SK-N-SH (cell line): Measurements from ENCODE around the gene HECTD4. TPM values are rescaled to one million over a fixed set of nuclear protein-coding genes. Genes with fewer than 3 reads are reported as not detected.

Source experiments
- CTCF ChIA-PET: fragments of 300-600, 350-600 bp; formaldehyde crosslinking; extraction: SDS; loops from one replicate; lab custom pipeline; 2021; lab: Yijun Ruan, JAX
- POLR2A ChIA-PET: fragments of 350-600 bp; sonication (Branson Sonifier 250); formaldehyde crosslinking; extraction: SDS; loops from one replicate; lab custom pipeline; 2020; ENCODE audit warnings: antibody characterized with exemption, inconsistent platforms; lab: Yijun Ruan, JAX
- DNase-seq: peaks from one replicate; pipeline ENCODE4 v3.0.0; 2012
- H2AFZ ChIP-seq: fragments of 200-600 bp; sonication (generic); 2 replicates; pipeline ENCODE4 v1.8.1; 2016; ENCODE audit warnings: antibody characterized with exemption, mild to moderate bottlenecking, low read depth
- H3F3A ChIP-seq: fragments of 200-600 bp; sonication (generic); replicated peaks from 2 replicates; pipeline ENCODE3; 2016; ENCODE audit warnings: antibody characterized with exemption, mild to moderate bottlenecking; ENCODE audit not compliant: insufficient read depth
- H3K27ac ChIP-seq, 2 experiments: fragments of 200-500 bp in 1 of 2; fragments of 200-600 bp in 1 of 2; sonication (Bioruptor generic) in 1 of 2; sonication (generic), shearing (Covaris generic) in 1 of 2; 2 replicates each; pipeline versions ENCODE4 v1.5.1 to v1.6.1; 2014 to 2016; ENCODE audit warnings: low read depth in 2 of 2, inconsistent platforms in 1 of 2, low read length in 1 of 2, mild to moderate bottlenecking in 1 of 2, mixed read lengths in 1 of 2
- H3K27me3 ChIP-seq: fragments of 200-600 bp; sonication (generic), shearing (Covaris generic); 2 replicates; pipeline ENCODE4 v1.6.1; 2016; ENCODE audit warnings: mixed run types; ENCODE audit not compliant: insufficient read depth
- H3K36me3 ChIP-seq, 2 experiments: fragments of 200-500 bp in 1 of 2; fragments of 200-600 bp in 1 of 2; sonication (Bioruptor generic) in 1 of 2; sonication (generic) in 1 of 2; replicated peaks in 1 of 2; 2 replicates each; pipeline versions ENCODE3 to v1.5.1; 2014 to 2016; ENCODE audit warnings: low read length in 1 of 2, mild to moderate bottlenecking in 1 of 2; ENCODE audit not compliant: insufficient read depth in 2 of 2, control insufficient read depth in 1 of 2
- H3K4me1 ChIP-seq, 2 experiments: fragments of 200-500 bp in 1 of 2; fragments of 200-600 bp in 1 of 2; sonication (Bioruptor generic) in 1 of 2; sonication (generic), shearing (Covaris generic) in 1 of 2; 2 replicates each; pipeline versions ENCODE4 v1.5.1 to v1.6.1; 2014 to 2016; ENCODE audit warnings: low read depth in 1 of 2, low read length in 1 of 2, mixed run types in 1 of 2; ENCODE audit not compliant: insufficient read depth in 2 of 2, control insufficient read depth in 1 of 2
- H3K4me2 ChIP-seq: fragments of 200-600 bp; sonication (generic), shearing (Covaris generic); 2 replicates; pipeline ENCODE4 v1.6.1; 2017; ENCODE audit warnings: mixed run types
- H3K4me3 ChIP-seq, 2 experiments: fragments of 200-500 bp in 1 of 2; fragments of 200-600 bp in 1 of 2; sonication (Bioruptor generic) in 1 of 2; sonication (generic), shearing (Covaris generic) in 1 of 2; 2 replicates each; pipeline versions ENCODE4 v1.5.1 to v1.8.1; 2014 to 2016; ENCODE audit warnings: low read depth in 2 of 2, inconsistent platforms in 1 of 2, low read length in 1 of 2, mild to moderate bottlenecking in 1 of 2, mixed read lengths in 1 of 2, moderate library complexity in 1 of 2
- H3K79me2 ChIP-seq: fragments of 200-600 bp; sonication (generic); 2 replicates; pipeline ENCODE4 v1.8.1; 2017; ENCODE audit warnings: mild to moderate bottlenecking; ENCODE audit not compliant: insufficient read depth
- H3K9ac ChIP-seq: fragments of 200-600 bp; sonication (generic); 2 replicates; pipeline ENCODE4 v1.6.1; 2017; ENCODE audit warnings: mixed run types
- H3K9me2 ChIP-seq: fragments of 200-600 bp; sonication (generic); 2 replicates; pipeline ENCODE4 v1.6.1; 2017; ENCODE audit warnings: mixed run types
- H3K9me3 ChIP-seq: fragments of 200-600 bp; sonication (generic); 2 replicates; pipeline ENCODE4 v1.6.1; 2017; ENCODE audit warnings: mixed run types, mild to moderate bottlenecking, moderate library complexity
- H4K20me1 ChIP-seq: fragments of 200-600 bp; sonication (generic); 2 replicates; pipeline ENCODE4 v1.6.1; 2017; ENCODE audit warnings: mild to moderate bottlenecking, mixed run types; ENCODE audit not compliant: insufficient read depth
- CHD2 ChIP-seq: fragments of 150-350 bp; IDR thresholded peaks from 2 replicates; pipeline ENCODE4 v1.6.1; 2018; ENCODE audit warnings: low read length; ENCODE audit not compliant: partially characterized antibody
- EP300 ChIP-seq, 2 experiments: IDR thresholded peaks; 2 replicates each; pipeline versions ENCODE4 v1.4.0 to v1.6.1; 2012; ENCODE audit warnings: borderline replicate concordance in 1 of 2, low read depth in 1 of 2, low read length in 1 of 2
- EZH2phosphoT487 ChIP-seq: fragments of 200-600 bp; sonication (generic); IDR thresholded peaks from 2 replicates; pipeline ENCODE4 v1.6.1; 2017; ENCODE audit warnings: low read depth, mixed run types, mild to moderate bottlenecking, antibody characterized with exemption, moderate library complexity, borderline replicate concordance
- FOXJ3 ChIP-seq: sonication (generic); formaldehyde crosslinking; IDR thresholded peaks from 2 replicates; pipeline ENCODE4 v1.5.1; 2020; ENCODE audit warnings: mild to moderate bottlenecking, missing genetic modification reagents
- GABPA ChIP-seq: IDR thresholded peaks from 2 replicates; pipeline ENCODE4 v1.4.0; 2012; ENCODE audit warnings: low read depth, mild to moderate bottlenecking
- IRF3 ChIP-seq: fragments of 150-350 bp; IDR thresholded peaks from 2 replicates; pipeline ENCODE4 v1.6.1; 2016; ENCODE audit warnings: mild to moderate bottlenecking, low read depth, low read length
- JUND ChIP-seq: IDR thresholded peaks from 2 replicates; pipeline ENCODE4 v1.4.0; 2012
- MEF2A ChIP-seq: IDR thresholded peaks from 2 replicates; pipeline ENCODE4 v1.4.0; 2012; ENCODE audit warnings: low read depth, borderline replicate concordance
- MXI1 ChIP-seq: IDR thresholded peaks from 2 replicates; pipeline ENCODE4 v1.6.1; 2012; ENCODE audit warnings: mild to moderate bottlenecking, low read depth, low read length, improper control_type of control experiment
- NRF1 ChIP-seq: IDR thresholded peaks from 2 replicates; pipeline ENCODE4 v1.6.1; 2012; ENCODE audit warnings: low read depth, mild to moderate bottlenecking, low read length
- POLR2AphosphoS5 ChIP-seq: IDR thresholded peaks from 2 replicates; pipeline ENCODE4 v1.6.1; 2012; ENCODE audit warnings: low read depth, low read length
- RAD21 ChIP-seq: IDR thresholded peaks from 2 replicates; pipeline ENCODE4 v1.6.1; 2012; ENCODE audit warnings: mild to moderate bottlenecking, low read length
- RCOR1 ChIP-seq: fragments of 150-350 bp; IDR thresholded peaks from 2 replicates; pipeline ENCODE4 v1.6.1; 2017; ENCODE audit warnings: antibody characterized with exemption, low read length
- RFX5 ChIP-seq: IDR thresholded peaks from 2 replicates; pipeline ENCODE4 v1.6.1; 2012; ENCODE audit warnings: mild to moderate bottlenecking, improper control_type of control experiment, low read length
- SIN3A ChIP-seq: IDR thresholded peaks from 2 replicates; pipeline ENCODE4 v1.6.1; 2012; ENCODE audit warnings: low read depth, mild to moderate bottlenecking, low read length, moderate library complexity, borderline replicate concordance
- SMC3 ChIP-seq: IDR thresholded peaks from 2 replicates; pipeline ENCODE4 v1.6.1; 2012; ENCODE audit warnings: low read depth, low read length, improper control_type of control experiment
- TCF12 ChIP-seq: IDR thresholded peaks from 2 replicates; pipeline ENCODE4 v1.4.0; 2012
- TEAD4 ChIP-seq: IDR thresholded peaks from 2 replicates; pipeline ENCODE4 v1.4.0; 2012; ENCODE audit warnings: mild to moderate bottlenecking, borderline replicate concordance; ENCODE audit not compliant: insufficient read depth
- USF1 ChIP-seq: IDR thresholded peaks from 2 replicates; pipeline ENCODE4 v1.4.0; 2012; ENCODE audit warnings: low read depth, borderline replicate concordance
- ZBTB33 ChIP-seq: IDR thresholded peaks from 2 replicates; pipeline ENCODE4 v1.4.0; 2012; ENCODE audit warnings: low read depth, borderline replicate concordance
- WGBS: methylation state at CpG from one replicate; pipeline ENCODE4 v1.1.6; 2017; ENCODE audit warnings: low lambda C conversion rate; 5-methylcytosine and 5-hydroxymethylcytosine counted together
- polyA plus RNA-seq, 3 experiments: library from polyadenylated mRNA; depleted of rRNA; stranded (reverse); fragments of >200 nt; gene quantifications; 2 replicates each; pipeline ENCODE4 v1.2.3, GENCODE V29; 2012

Gene HECTD4
- polyA plus RNA-seq, 1 of the 3 experiments (the other 2 are of a cell fraction): 14.6 TPM

- no peaks in the 10 kb centered on the region for H3K27me3 ChIP-seq
- H3K9ac ChIP-seq: no peak overlapping the region
- no peaks in the 10 kb centered on the region for H3K9me3 ChIP-seq
- no peak overlapping the region for H2AFZ ChIP-seq
- H3K36me3 ChIP-seq: no peaks in the 10 kb centered on the region
- H3F3A ChIP-seq: no peaks in the 10 kb centered on the region
- no peak overlapping the region for H3K4me2 ChIP-seq
- H3K4me3 ChIP-seq: no peak overlapping the region
- POLR2A ChIA-PET: no interaction called here
- CTCF ChIA-PET: interaction anchor here (2.0 kb wide), 1 partner anchor 31 kb away, joined by 9 read pairs; no protein-coding TSS in a partner anchor
- H3K79me2 ChIP-seq: peaks cover 73% of the 10 kb centered on the region
- H4K20me1 ChIP-seq: peaks cover 13% of the 10 kb centered on the region
- H3K4me1 ChIP-seq: no peaks in the 10 kb centered on the region
- no peak for TF ChIP-seq RFX5
- TF ChIP-seq TEAD4: no peak
- no peak for TF ChIP-seq USF1
- TF ChIP-seq NRF1: no peak
- TF ChIP-seq TCF12: no peak
- TF ChIP-seq MEF2A: no peak
- no peak for TF ChIP-seq EP300 (IDR thresholded peaks at IDR 0.05; ENCODE audit: borderline replicate concordance in 1 of 2, low read depth in 1 of 2, low read length in 1 of 2)
- TF ChIP-seq POLR2AphosphoS5: no peak
- TF ChIP-seq EZH2phosphoT487: no peak
- no peak for TF ChIP-seq IRF3
- no peak for TF ChIP-seq JUND
- no peak for TF ChIP-seq MXI1
- TF ChIP-seq RCOR1: no peak
- TF ChIP-seq GABPA: no peak
- TF ChIP-seq SIN3A: no peak
- no peak for TF ChIP-seq RAD21
- no peak for TF ChIP-seq SMC3
- no peak for TF ChIP-seq FOXJ3 (CRISPR knock-in tag)
- no peak for TF ChIP-seq ZBTB33
- no peak for TF ChIP-seq CHD2
- no peaks in the 10 kb centered on the region for H3K9me2 ChIP-seq
- DNase-seq: no peak
- 90% methylated on average over 2 of the region's 2 CpGs for WGBS
- no peak overlapping the region for H3K27ac ChIP-seq
Observed at GRCh38 chr12:112357214-112357613, 25.0 kb downstream of the HECTD4 start.
